ENCODE data around the gene ETV3. TPM values are rescaled to one million over a fixed set of nuclear protein-coding genes. Genes with fewer than 3 reads are reported as not detected.

The ETV3 gene
- total and polyA plus RNA-seq, 2 of the 13 experiments (the other 11 are each of a cell fraction or from before 2014, with no cell fraction given), result 4.2 to 5.8 TPM

DNA sequence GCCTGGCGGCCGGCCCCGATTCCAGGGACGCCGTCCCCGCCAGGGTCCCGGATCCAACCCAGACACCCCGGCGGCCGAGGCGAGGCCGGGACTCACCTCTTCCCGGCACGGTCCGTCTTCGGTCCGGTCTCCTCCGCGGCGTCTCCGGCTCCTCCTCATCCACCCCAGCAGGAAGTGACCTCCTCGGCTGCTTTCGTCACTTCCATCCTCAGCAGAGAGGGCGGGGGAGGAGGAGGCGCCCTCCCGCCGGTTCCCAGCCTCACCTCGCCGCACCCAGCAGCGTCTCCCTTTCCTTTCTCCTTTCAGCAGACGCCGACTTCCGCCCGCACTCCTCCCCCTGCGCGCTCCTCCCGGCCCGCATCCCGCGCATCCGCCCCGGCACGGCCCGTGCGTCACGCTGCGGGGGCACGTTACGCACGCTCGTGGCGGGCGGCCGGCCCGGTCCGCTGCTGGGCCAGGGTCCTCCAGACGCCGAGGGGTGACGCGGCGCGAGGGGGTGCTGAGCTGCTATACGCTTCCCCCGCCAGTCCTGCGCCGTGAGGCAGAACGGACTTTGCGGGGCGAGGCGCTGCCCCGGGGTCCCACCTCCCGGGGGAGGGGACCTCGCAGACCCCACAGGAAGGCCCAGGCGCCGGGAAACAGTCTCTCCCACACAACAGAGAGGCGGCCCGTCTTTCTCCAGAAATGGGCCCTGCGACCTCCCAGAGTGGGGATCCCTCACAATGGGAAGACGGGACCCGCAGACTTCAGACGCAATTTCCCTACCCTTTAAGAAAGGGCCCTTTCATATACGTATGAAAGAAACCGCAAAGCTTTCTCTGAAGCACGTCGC is at the start of gene ETV3 (continued):
- 0 out of 2 replicates have a peak, but pooled peaks have one; percentile 23 for TF ChIP-seq THRA (CRISPR knock-in tag; IDR thresholded peaks at IDR 0.05; ENCODE audit: borderline replicate concordance)
- no peak for TF ChIP-seq ZNF230 (CRISPR knock-in tag; IDR thresholded peaks at IDR 0.05)
- peak; percentile 89 for TF ChIP-seq TAF15 (IDR thresholded peaks at IDR 0.05; ENCODE audit: low read depth, low read length, poor library complexity, severe bottlenecking)
- no peak for TF ChIP-seq ZNF382 (CRISPR knock-in tag; IDR thresholded peaks at IDR 0.05; ENCODE audit: borderline replicate concordance)
- TF ChIP-seq ZEB1 (IDR thresholded peaks at IDR 0.05; ENCODE audit: insufficient replicate concordance, low read depth), result no peak
- no peak for TF ChIP-seq HOXA5 (CRISPR knock-in tag; IDR thresholded peaks at IDR 0.05)
- no peak for TF ChIP-seq SYNCRIP (IDR thresholded peaks at IDR 0.05; ENCODE audit: insufficient read depth, low read depth, low read length)
- TF ChIP-seq NFE2L1 (CRISPR knock-in tag; IDR thresholded peaks at IDR 0.05; ENCODE audit: borderline replicate concordance), result no peak
- TF ChIP-seq SMAD9 (CRISPR knock-in tag; IDR thresholded peaks at IDR 0.05), result no peak
- TF ChIP-seq, protein P1, sequence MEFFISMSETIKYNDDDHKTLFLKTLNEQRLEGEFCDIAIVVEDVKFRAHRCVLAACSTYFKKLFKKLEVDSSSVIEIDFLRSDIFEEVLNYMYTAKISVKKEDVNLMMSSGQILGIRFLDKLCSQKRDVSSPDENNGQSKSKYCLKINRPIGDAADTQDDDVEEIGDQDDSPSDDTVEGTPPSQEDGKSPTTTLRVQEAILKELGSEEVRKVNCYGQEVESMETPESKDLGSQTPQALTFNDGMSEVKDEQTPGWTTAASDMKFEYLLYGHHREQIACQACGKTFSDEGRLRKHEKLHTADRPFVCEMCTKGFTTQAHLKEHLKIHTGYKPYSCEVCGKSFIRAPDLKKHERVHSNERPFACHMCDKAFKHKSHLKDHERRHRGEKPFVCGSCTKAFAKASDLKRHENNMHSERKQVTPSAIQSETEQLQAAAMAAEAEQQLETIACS (CRISPR knock-in tag; IDR thresholded peaks at IDR 0.05), result no peak; the same call in 1 of the 2 replicates
- TF ChIP-seq ESRRA (CRISPR knock-in tag; IDR thresholded peaks at IDR 0.05; ENCODE audit: low read depth), result peak; percentile 68; the same call in 1 of the 2 replicates
- TF ChIP-seq, protein P2, sequence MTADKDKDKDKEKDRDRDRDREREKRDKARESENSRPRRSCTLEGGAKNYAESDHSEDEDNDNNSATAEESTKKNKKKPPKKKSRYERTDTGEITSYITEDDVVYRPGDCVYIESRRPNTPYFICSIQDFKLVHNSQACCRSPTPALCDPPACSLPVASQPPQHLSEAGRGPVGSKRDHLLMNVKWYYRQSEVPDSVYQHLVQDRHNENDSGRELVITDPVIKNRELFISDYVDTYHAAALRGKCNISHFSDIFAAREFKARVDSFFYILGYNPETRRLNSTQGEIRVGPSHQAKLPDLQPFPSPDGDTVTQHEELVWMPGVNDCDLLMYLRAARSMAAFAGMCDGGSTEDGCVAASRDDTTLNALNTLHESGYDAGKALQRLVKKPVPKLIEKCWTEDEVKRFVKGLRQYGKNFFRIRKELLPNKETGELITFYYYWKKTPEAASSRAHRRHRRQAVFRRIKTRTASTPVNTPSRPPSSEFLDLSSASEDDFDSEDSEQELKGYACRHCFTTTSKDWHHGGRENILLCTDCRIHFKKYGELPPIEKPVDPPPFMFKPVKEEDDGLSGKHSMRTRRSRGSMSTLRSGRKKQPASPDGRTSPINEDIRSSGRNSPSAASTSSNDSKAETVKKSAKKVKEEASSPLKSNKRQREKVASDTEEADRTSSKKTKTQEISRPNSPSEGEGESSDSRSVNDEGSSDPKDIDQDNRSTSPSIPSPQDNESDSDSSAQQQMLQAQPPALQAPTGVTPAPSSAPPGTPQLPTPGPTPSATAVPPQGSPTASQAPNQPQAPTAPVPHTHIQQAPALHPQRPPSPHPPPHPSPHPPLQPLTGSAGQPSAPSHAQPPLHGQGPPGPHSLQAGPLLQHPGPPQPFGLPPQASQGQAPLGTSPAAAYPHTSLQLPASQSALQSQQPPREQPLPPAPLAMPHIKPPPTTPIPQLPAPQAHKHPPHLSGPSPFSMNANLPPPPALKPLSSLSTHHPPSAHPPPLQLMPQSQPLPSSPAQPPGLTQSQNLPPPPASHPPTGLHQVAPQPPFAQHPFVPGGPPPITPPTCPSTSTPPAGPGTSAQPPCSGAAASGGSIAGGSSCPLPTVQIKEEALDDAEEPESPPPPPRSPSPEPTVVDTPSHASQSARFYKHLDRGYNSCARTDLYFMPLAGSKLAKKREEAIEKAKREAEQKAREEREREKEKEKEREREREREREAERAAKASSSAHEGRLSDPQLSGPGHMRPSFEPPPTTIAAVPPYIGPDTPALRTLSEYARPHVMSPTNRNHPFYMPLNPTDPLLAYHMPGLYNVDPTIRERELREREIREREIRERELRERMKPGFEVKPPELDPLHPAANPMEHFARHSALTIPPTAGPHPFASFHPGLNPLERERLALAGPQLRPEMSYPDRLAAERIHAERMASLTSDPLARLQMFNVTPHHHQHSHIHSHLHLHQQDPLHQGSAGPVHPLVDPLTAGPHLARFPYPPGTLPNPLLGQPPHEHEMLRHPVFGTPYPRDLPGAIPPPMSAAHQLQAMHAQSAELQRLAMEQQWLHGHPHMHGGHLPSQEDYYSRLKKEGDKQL (CRISPR knock-in tag; IDR thresholded peaks at IDR 0.05; ENCODE audit: low read depth), result 0 out of 2 replicates have a peak, but pooled peaks have one; percentile 34
- no peak for TF ChIP-seq PRPF4 (IDR thresholded peaks at IDR 0.05; ENCODE audit: low read depth, low read length, poor library complexity, severe bottlenecking)
- TF ChIP-seq GLI4 (CRISPR knock-in tag; IDR thresholded peaks at IDR 0.05; ENCODE audit: borderline replicate concordance), result peak; percentile 81; the same call in 1 of the 2 replicates
- TF ChIP-seq, protein P3, sequence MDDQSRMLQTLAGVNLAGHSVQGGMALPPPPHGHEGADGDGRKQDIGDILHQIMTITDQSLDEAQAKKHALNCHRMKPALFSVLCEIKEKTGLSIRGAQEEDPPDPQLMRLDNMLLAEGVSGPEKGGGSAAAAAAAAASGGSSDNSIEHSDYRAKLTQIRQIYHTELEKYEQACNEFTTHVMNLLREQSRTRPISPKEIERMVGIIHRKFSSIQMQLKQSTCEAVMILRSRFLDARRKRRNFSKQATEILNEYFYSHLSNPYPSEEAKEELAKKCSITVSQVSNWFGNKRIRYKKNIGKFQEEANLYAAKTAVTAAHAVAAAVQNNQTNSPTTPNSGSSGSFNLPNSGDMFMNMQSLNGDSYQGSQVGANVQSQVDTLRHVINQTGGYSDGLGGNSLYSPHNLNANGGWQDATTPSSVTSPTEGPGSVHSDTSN (CRISPR knock-in tag; IDR thresholded peaks at IDR 0.05; ENCODE audit: borderline replicate concordance), result no peak
- no peak for TF ChIP-seq PRMT3 (CRISPR knock-in tag; IDR thresholded peaks at IDR 0.05; ENCODE audit: borderline replicate concordance, low read depth)
- no peak for TF ChIP-seq SRSF1 (optimal IDR thresholded peaks at IDR 0.05; ENCODE audit: low read depth, low read length)
